K562 (cell line): ENCODE results near the gene TAF4. TPM values are rescaled to one million over a fixed set of nuclear protein-coding genes. Genes with fewer than 3 reads are reported as not detected.

Experiments
- ATAC-seq: fragments of 200-7000 bp; cut with Tn5 transposase; 3 replicates; pipeline ENCODE4 v1.9.1; 2020; ENCODE audit warnings: moderate library complexity
- BruUV-seq: library from RNA; stranded (reverse); fragments of 400-500 nt; replicated peaks from 2 replicates; lab custom pipeline; 2021; lab: Mats Ljungman, UMichigan
- CTCF ChIA-PET: fragments of 300-600 bp; formaldehyde crosslinking; extraction: SDS; loops from one replicate; lab custom pipeline; 2021; ENCODE audit warnings: low intra/inter-chr PET ratio; lab: Yijun Ruan, JAX
- POLR2A ChIA-PET: fragments of 300-600, 350-650 bp; sonication (Branson Sonifier 250); formaldehyde crosslinking; extraction: SDS; loops from one replicate; lab custom pipeline; 2021; ENCODE audit warnings: antibody characterized with exemption, inconsistent platforms; lab: Yijun Ruan, JAX
- DNase-seq, 4 experiments: peaks; one replicate each; pipeline versions ENCODE4 v3.0.0 to v3.0.0-alpha.2; 2011 to 2018; ENCODE audit warnings: low spot score in 3 of 4, mixed read lengths in 3 of 4; ENCODE audit errors: extremely low read depth in 1 of 4
- FAIRE-seq: peaks from 2 replicates; lab custom pipeline; 2011; peaks lifted over from hg19 to GRCh38; lab: Jason Lieb, UNC
- H2AFZ ChIP-seq: 2 replicates; pipeline ENCODE4 v1.6.0; 2011; ENCODE audit warnings: low read depth, low read length, control low read depth, inconsistent platforms
- H3K27ac ChIP-seq: fragments of 200-600 bp; 3 replicates; pipeline ENCODE4 v1.8.0; 2011; ENCODE audit warnings: low read depth, mild to moderate bottlenecking, control low read depth, inconsistent platforms, low read length, moderate library complexity, mixed read lengths; ENCODE audit errors: extremely low read depth
- H3K27me3 ChIP-seq, 2 experiments: fragments of 300-600 bp in 1 of 2; 2 replicates in 1 of 2; 3 replicates in 1 of 2; pipeline versions ENCODE4 v1.6.0 to v1.8.0; 2011; ENCODE audit warnings: inconsistent platforms in 2 of 2, low read length in 2 of 2, mild to moderate bottlenecking in 1 of 2, mixed read lengths in 1 of 2, moderate library complexity in 1 of 2; ENCODE audit not compliant: control insufficient read depth in 2 of 2, insufficient read depth in 2 of 2
- H3K36me3 ChIP-seq: fragments of 300-600 bp; 3 replicates; pipeline ENCODE4 v1.8.0; 2011; ENCODE audit warnings: mild to moderate bottlenecking, low read length, inconsistent platforms; ENCODE audit not compliant: control insufficient read depth, insufficient read depth
- H3K4me1 ChIP-seq, 2 experiments: fragments of 200-600 bp in 1 of 2; replicated peaks in 1 of 2; 2 replicates in 1 of 2; 3 replicates in 1 of 2; pipeline versions ENCODE4 v1.5.1 to v1.8.0; 2011; ENCODE audit warnings: inconsistent platforms in 2 of 2, low read length in 2 of 2, mild to moderate bottlenecking in 1 of 2, mixed read lengths in 1 of 2, moderate library complexity in 1 of 2; ENCODE audit not compliant: control insufficient read depth in 2 of 2, insufficient read depth in 2 of 2
- H3K4me2 ChIP-seq: 2 replicates; pipeline ENCODE4 v1.6.1; 2011; ENCODE audit warnings: low read length, control low read depth, inconsistent platforms, mixed read lengths; ENCODE audit not compliant: insufficient read depth
- H3K4me3 ChIP-seq: fragments of 200-600 bp; sonication (generic), shearing (Covaris generic); 2 replicates; pipeline ENCODE4 v1.5.1; 2016; ENCODE audit warnings: control low read depth, inconsistent platforms
- H3K79me2 ChIP-seq: fragments of 200-600 bp; 3 replicates; pipeline ENCODE4 v1.8.0; 2011; ENCODE audit warnings: low read length, inconsistent platforms; ENCODE audit not compliant: control insufficient read depth, insufficient read depth
- H3K9ac ChIP-seq, 2 experiments: 2 replicates each; pipeline versions ENCODE4 v1.6.0 to v1.6.1; 2011; ENCODE audit warnings: low read depth in 2 of 2, low read length in 2 of 2, control low read depth in 1 of 2, inconsistent platforms in 1 of 2, mild to moderate bottlenecking in 1 of 2, mixed read lengths in 1 of 2; ENCODE audit not compliant: insufficient read depth in 1 of 2
- H3K9me1 ChIP-seq: one replicate; pipeline ENCODE4 v1.6.0; 2011; ENCODE audit warnings: inconsistent platforms, mild to moderate bottlenecking, low read length, moderate library complexity; ENCODE audit not compliant: control insufficient read depth, insufficient read depth
- H3K9me3 ChIP-seq: replicated peaks from 2 replicates; pipeline ENCODE4 v1.5.1; 2011; ENCODE audit warnings: low read depth, low read length, inconsistent platforms; ENCODE audit not compliant: control insufficient read depth, insufficient read depth
- H4K20me1 ChIP-seq: replicated peaks from 2 replicates; pipeline ENCODE4 v1.6.1; 2011; ENCODE audit warnings: low read length, inconsistent platforms, mixed read lengths; ENCODE audit not compliant: control insufficient read depth, insufficient read depth
- DMBX1 ChIP-seq: fragments of 250-450 bp; sonication (Bioruptor Pico); IDR thresholded peaks from 2 replicates; pipeline ENCODE4 v1.8.0; 2022; ENCODE audit warnings: inconsistent platforms, mild to moderate bottlenecking, moderate library complexity, borderline replicate concordance
- ILK ChIP-seq: fragments of 450-650 bp; IDR thresholded peaks from 2 replicates; pipeline ENCODE4 v1.6.1; 2016; ENCODE audit warnings: missing genetic modification characterization, low read depth, mild to moderate bottlenecking, missing compliant biosample characterization, moderate library complexity, borderline replicate concordance
- KDM4B ChIP-seq, 2 experiments: fragments of 450-650 bp in 1 of 2; sonication (generic) in 1 of 2; IDR thresholded peaks; 2 replicates each; pipeline ENCODE4 v1.6.1; 2016 to 2017; ENCODE audit warnings: borderline replicate concordance in 2 of 2, antibody characterized with exemption in 1 of 2, low read depth in 1 of 2, mild to moderate bottlenecking in 1 of 2
- MIER1 ChIP-seq: fragments of 450-650 bp; IDR thresholded peaks from 2 replicates; pipeline ENCODE4 v1.6.1; 2016; ENCODE audit warnings: antibody characterized with exemption, mild to moderate bottlenecking, low read depth
- PATZ1 ChIP-seq: fragments of 250-450 bp; sonication (Bioruptor Pico); IDR thresholded peaks from 2 replicates; pipeline ENCODE4 v1.5.0; 2020; ENCODE audit warnings: mild to moderate bottlenecking, borderline replicate concordance
- RAD51 ChIP-seq: fragments of 450-650 bp; IDR thresholded peaks from 2 replicates; pipeline ENCODE4 v1.7.1; 2016; ENCODE audit warnings: low read depth, mild to moderate bottlenecking, borderline replicate concordance
- SIN3A ChIP-seq, 2 experiments: fragments of 150-350 bp in 1 of 2; IDR thresholded peaks; 2 replicates each; pipeline ENCODE4 v1.6.1; 2011 to 2016; ENCODE audit warnings: borderline replicate concordance in 2 of 2, low read depth in 2 of 2, low read length in 2 of 2, mild to moderate bottlenecking in 2 of 2, moderate library complexity in 2 of 2; ENCODE audit not compliant: control insufficient read depth in 1 of 2
- STAT6 ChIP-seq: sonication (generic); formaldehyde crosslinking; IDR thresholded peaks from 2 replicates; pipeline ENCODE4 v1.8.1; 2023; ENCODE audit warnings: mild to moderate bottlenecking, missing genetic modification reagents
- SUPT5H ChIP-seq: fragments of 450-650 bp; IDR thresholded peaks from 2 replicates; pipeline ENCODE4 v1.6.1; 2016
- TAF1 ChIP-seq: IDR thresholded peaks from 2 replicates; pipeline ENCODE4 v1.6.1; 2011; ENCODE audit warnings: mild to moderate bottlenecking, low read length, moderate library complexity; ENCODE audit not compliant: insufficient read depth, control insufficient read depth, severe bottlenecking; ENCODE audit errors: extremely low read depth
- USF2 ChIP-seq: sonication (generic); formaldehyde crosslinking; IDR thresholded peaks from 2 replicates; pipeline ENCODE4 v1.5.0; 2020; ENCODE audit warnings: missing genetic modification reagents
- WGBS: fragments of 100-300 bp; shearing (Covaris generic); methylation state at CpG from one replicate; pipeline ENCODE4 v1.1.6; 2016; ENCODE audit warnings: low coverage, mixed read lengths; ENCODE audit not compliant: insufficient coverage; ENCODE audit errors: missing lambda C conversion rate; 5-methylcytosine and 5-hydroxymethylcytosine counted together
- in situ Hi-C: fragments of 300-500 bp; cut with MboI; formaldehyde crosslinking; loops from 4 replicates; pipeline ENCODE4 v1.15.0; 2018; ENCODE audit warnings: inconsistent platforms, mixed read lengths
- intact Hi-C: fragments of 100-400 bp; cut with micrococcal nuclease; formaldehyde crosslinking; loops from 2 replicates; pipeline ENCODE4 v1.14.2; 2022
- polyA plus RNA-seq, 8 experiments: library from polyadenylated mRNA; depleted of rRNA in 4 of 8; stranded (reverse) in 5 of 8; unstranded in 3 of 8; fragments of >200 nt; fragmentation: Nextera tagmentation in 2 of 8; fragmentation: Illumina TruSeq in 1 of 8; extraction: Ambion mirVana in 2 of 8; extraction: Trizol in 1 of 8; gene quantifications; 2 replicates each; pipeline versions ENCODE4 v1.2.1 to v1.2.3, GENCODE V29; 2011 to 2014; ENCODE audit warnings: inconsistent platforms in 1 of 8, missing spikeins in 1 of 8
- total RNA-seq, 7 experiments: library from RNA; depleted of rRNA in 6 of 7; stranded (reverse); fragments of >200 nt in 6 of 7; fragmentation: Illumina TruSeq in 2 of 7; extraction: Trizol in 2 of 7; gene quantifications; 2 replicates each; pipeline versions ENCODE4 v1.2.1 to v1.2.3, GENCODE V29; 2011 to 2021; ENCODE audit warnings: low replicate concordance in 1 of 7

The TAF4 gene
- total and polyA plus RNA-seq, 9 of the 15 experiments (the other 6 are each of a cell fraction or from before 2014, with no cell fraction given): 0.44 to 28.3 (median 5.6) TPM

GRCh38 chr20:61930776-61931475, 134.8 kb downstream of the TAF4 start (continued):
- TF ChIP-seq PATZ1 (CRISPR knock-in tag) (no peak), SIN3A (IDR thresholded peaks at IDR 0.05; ENCODE audit: borderline replicate concordance in 2 of 2, control insufficient read depth in 1 of 2, low read depth in 2 of 2, low read length in 2 of 2) (no peak), USF2 (CRISPR knock-in tag) (no peak), DMBX1 (CRISPR knock-in tag) (no peak)

GRCh38 chr20:61929971-61930666, 135.6 kb downstream of the TAF4 start:
- intact Hi-C loops (no loop called here), in situ Hi-C loops (no loop called here)
- Histone ChIP-seq H4K20me1 (no peaks in the 10 kb centered on the region; the same call in none of the 2 replicates), H3K4me1 (peaks cover 0 to 29% of the 10 kb centered on the region in 2 experiments; a peak in 2 of 5 replicates), H3K4me2 (no peak overlapping the region), H2AFZ (no peak overlapping the region), H3K4me3 (no peak overlapping the region), H3K9me3 (no peaks in the 10 kb centered on the region; the same call in 1 of the 2 replicates), H3K36me3 (no peaks in the 10 kb centered on the region), H3K27me3 (peaks cover 22 to 74% of the 10 kb centered on the region in 2 experiments), H3K9me1 (no peaks in the 10 kb centered on the region), H3K9ac (no peak overlapping the region), H3K79me2 (no peaks in the 10 kb centered on the region), H3K27ac (no peak overlapping the region)
- ChIA-PET CTCF (no interaction called here), POLR2A (no interaction called here)
- WGBS: 6% methylated on average over 10 of the region's 12 CpGs
- no peak for FAIRE-seq
- BruUV-seq: no TSS peak
- ATAC-seq: peak; percentile 14; the same call in 1 of the 3 replicates
- DNase-seq: no peak
- TF ChIP-seq TAF1 (no peak), STAT6 (no peak), KDM4B (IDR thresholded peaks at IDR 0.05; ENCODE audit: borderline replicate concordance in 2 of 2, low read depth in 1 of 2) (no peak), MIER1 (no peak), ILK (tag) (no peak), RAD51 (peak; percentile 43; the same call in 1 of the 2 replicates), SUPT5H (no peak)
